Natural killer cell (primary cell): ENCODE data around the gene DGCR8. TPM values are rescaled to one million over a fixed set of nuclear protein-coding genes. Genes with fewer than 3 reads are reported as not detected.
"Not testable (repeated sequence)": the region's sequence is repeated elsewhere in the genome, so short reads cannot be mapped to it uniquely, and the experiment has no call there.

Source experiments
- ATAC-seq, 3 donors: fragments of 150-1000 bp in 2 of 3; fragments of 200-7000 bp in 1 of 3; cut with Tn5 transposase; 1 replicate in 1 of 3; 2 replicates in 2 of 3; pipeline ENCODE4 v1.10.0; 2021; ENCODE audit warnings: mild to moderate bottlenecking in 2 of 3, moderate library complexity in 2 of 3
- DNase-seq, 2 donors: peaks; one replicate each; pipeline versions ENCODE4 v3.0.0 to v3.0.0-alpha.2; 2013 to 2021; ENCODE audit warnings: mixed read lengths in 1 of 2
- H3K27ac ChIP-seq: one replicate; pipeline ENCODE4 v1.5.1; 2013; ENCODE audit warnings: mild to moderate bottlenecking, low read length
- H3K27me3 ChIP-seq: one replicate; pipeline ENCODE4 v1.6.1; 2013; ENCODE audit warnings: low read length; ENCODE audit not compliant: control insufficient read depth, insufficient read depth
- H3K36me3 ChIP-seq: one replicate; pipeline ENCODE4 v1.6.1; 2013; ENCODE audit warnings: low read length; ENCODE audit not compliant: control insufficient read depth, insufficient read depth
- H3K4me1 ChIP-seq: one replicate; pipeline ENCODE4 v1.6.1; 2013; ENCODE audit warnings: low read length; ENCODE audit not compliant: control insufficient read depth, insufficient read depth
- H3K4me3 ChIP-seq: one replicate; pipeline ENCODE4 v1.5.1; 2013; ENCODE audit warnings: low read length
- H3K9me3 ChIP-seq: one replicate; pipeline ENCODE4 v1.6.1; 2013; ENCODE audit warnings: low read length; ENCODE audit not compliant: control insufficient read depth, insufficient read depth
- H3K27ac Mint-ChIP-seq, 2 donors: one replicate each; pipeline ENCODE4 v1.8.0; 2022; ENCODE audit warnings: mild to moderate bottlenecking in 2 of 2, mixed read lengths in 2 of 2, moderate library complexity in 1 of 2
- H3K27me3 Mint-ChIP-seq, 2 donors: one replicate each; pipeline ENCODE4 v1.8.0; 2022; ENCODE audit warnings: low read depth in 2 of 2, mixed read lengths in 2 of 2
- H3K36me3 Mint-ChIP-seq: one replicate; pipeline ENCODE4 v1.8.0; 2022; ENCODE audit warnings: mixed read lengths
- H3K4me1 Mint-ChIP-seq, 2 donors: one replicate each; pipeline ENCODE4 v1.8.0; 2022; ENCODE audit warnings: mixed read lengths in 2 of 2
- H3K4me3 Mint-ChIP-seq: one replicate; pipeline ENCODE4 v1.8.0; 2022; ENCODE audit warnings: mild to moderate bottlenecking, moderate library complexity, mixed read lengths
- H3K9me3 Mint-ChIP-seq, 2 donors: one replicate each; pipeline ENCODE4 v1.8.0; 2022; ENCODE audit warnings: mixed read lengths in 2 of 2
- WGBS: methylation state at CpG from one replicate; pipeline ENCODE4 v1.1.7; 2013; ENCODE audit warnings: missing lambda C conversion rate; ENCODE audit not compliant: insufficient coverage; 5-methylcytosine and 5-hydroxymethylcytosine counted together
- intact Hi-C: fragments of 100-400 bp; cut with micrococcal nuclease; formaldehyde crosslinking; loops from one replicate; pipeline ENCODE4 v1.14.2; 2022
- total RNA-seq, 4 donors: library from RNA; stranded (reverse); fragments of 120-200 nt in 1 of 4; gene quantifications; one replicate each; pipeline versions ENCODE4 v1.2.3 to v1.2.4, GENCODE V29; 2013 to 2022
- TF ChIP-seq, protein P1 (sequence below): fragments of 200-600 bp; IDR thresholded peaks from one replicate; pipeline ENCODE4 v1.8.0; 2022; ENCODE audit warnings: antibody characterized with exemption

The DGCR8 gene
- total RNA-seq, 3 donors from 2014 or later (not counting 1 experiment from before 2014, with no cell fraction given): 45.3 to 64.7 (median 64.0) TPM

DNA sequence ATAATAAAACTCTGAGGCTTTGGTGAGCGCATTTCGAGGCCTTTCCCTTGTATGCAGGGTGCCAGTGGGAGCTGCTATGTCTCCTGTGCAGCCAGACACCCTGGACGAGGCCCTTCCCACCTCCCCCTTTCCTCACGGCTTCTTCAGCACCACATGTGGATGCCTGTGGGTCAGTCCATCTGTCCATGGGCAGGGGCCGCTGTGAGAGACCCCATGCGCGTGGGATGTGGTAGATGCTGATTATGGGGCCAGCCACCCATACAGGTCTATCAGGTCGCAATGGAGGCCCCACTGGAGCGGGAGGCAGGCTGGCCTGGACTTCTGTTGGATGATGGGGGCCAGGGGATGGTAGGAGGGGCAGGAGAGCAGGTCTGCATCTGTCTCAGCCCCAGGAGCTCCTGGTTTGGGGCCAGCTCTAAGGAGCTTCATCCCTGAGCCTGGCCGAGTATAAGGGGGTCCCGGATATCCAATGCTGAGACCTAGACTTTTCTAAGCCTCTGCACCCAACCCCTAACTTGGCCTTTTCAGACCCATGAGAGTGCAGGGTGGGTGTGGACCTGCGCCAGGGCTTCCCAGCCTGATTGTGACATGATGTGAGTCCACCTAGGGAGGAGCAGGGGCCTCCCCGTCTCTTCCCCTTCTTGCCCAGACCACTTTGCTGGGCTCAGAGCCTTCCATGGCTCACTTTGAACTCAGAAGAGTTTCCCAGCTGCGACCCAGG lies 14.0 kb upstream of the DGCR8 start:
- Histone ChIP-seq H3K4me1 (peaks cover 18% of the 10 kb centered on the region), H3K27me3 (no peaks in the 10 kb centered on the region), H3K9me3 (no peaks in the 10 kb centered on the region), H3K36me3 (peaks cover 32% of the 10 kb centered on the region), H3K4me3 (no peak overlapping the region), H3K27ac (no peak overlapping the region)
- intact Hi-C loops: no loop called here
- Mint-ChIP-seq H3K27ac (no peak overlapping the region), H3K27me3 (no peaks in the 10 kb centered on the region), H3K4me1 (peaks cover 8 to 14% of the 10 kb centered on the region in 2 donors), H3K4me3 (no peak overlapping the region), H3K9me3 (no peaks in the 10 kb centered on the region), H3K36me3 (no peaks in the 10 kb centered on the region)
- WGBS: 96% methylated on average over 14 of the region's 14 CpGs
- DNase-seq: no peak
- ATAC-seq: no peak
- TF ChIP-seq, protein P1, sequence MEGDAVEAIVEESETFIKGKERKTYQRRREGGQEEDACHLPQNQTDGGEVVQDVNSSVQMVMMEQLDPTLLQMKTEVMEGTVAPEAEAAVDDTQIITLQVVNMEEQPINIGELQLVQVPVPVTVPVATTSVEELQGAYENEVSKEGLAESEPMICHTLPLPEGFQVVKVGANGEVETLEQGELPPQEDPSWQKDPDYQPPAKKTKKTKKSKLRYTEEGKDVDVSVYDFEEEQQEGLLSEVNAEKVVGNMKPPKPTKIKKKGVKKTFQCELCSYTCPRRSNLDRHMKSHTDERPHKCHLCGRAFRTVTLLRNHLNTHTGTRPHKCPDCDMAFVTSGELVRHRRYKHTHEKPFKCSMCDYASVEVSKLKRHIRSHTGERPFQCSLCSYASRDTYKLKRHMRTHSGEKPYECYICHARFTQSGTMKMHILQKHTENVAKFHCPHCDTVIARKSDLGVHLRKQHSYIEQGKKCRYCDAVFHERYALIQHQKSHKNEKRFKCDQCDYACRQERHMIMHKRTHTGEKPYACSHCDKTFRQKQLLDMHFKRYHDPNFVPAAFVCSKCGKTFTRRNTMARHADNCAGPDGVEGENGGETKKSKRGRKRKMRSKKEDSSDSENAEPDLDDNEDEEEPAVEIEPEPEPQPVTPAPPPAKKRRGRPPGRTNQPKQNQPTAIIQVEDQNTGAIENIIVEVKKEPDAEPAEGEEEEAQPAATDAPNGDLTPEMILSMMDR: no peak

DNA sequence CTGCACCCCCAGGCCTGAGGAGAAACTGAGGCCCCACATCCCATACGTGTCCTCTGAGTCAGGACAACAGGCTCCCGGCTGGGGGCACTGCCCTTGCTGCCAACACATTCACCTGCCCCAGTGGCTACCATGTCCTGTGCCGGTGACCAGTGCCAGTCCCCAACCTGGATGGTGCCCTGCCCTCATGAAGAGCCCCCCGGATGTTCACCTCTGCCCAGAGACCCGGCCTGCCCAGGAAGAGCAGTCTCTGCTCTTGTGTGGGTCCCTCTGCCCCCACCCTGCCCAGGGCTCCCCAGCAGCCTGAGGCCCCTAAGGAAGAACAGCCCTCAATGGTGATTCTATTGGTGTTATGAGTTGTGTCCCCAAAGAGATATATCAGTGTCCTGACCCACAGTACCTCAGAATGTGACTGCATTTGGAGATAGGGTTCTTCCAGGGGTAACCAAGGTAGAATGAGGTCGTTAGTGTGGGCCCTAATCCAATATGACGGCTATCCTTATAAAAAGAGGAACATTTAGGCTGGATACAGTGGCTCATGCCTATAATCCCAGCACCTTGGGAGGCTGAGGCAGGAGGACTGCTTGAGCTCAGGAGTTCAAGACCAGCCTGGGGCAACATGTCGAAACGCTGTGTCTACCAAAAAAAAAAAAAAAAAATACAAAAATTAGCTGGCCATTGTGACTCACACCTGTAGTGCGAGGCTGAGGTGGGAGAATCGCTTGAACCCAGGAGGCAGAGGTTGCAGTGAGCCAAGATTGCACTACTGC lies 13.2 kb upstream of the DGCR8 start:
- no peak overlapping the region for H3K4me3 ChIP-seq
- ATAC-seq (no peak), DNase-seq (no peak)
- TF ChIP-seq, protein P1: no peak
- H3K9me3 Mint-ChIP-seq: no peaks in the 10 kb centered on the region
- no peaks in the 10 kb centered on the region for H3K27me3 ChIP-seq
- no peak overlapping the region for H3K4me3 Mint-ChIP-seq
- H3K27ac ChIP-seq: no peak overlapping the region
- H3K36me3 ChIP-seq: peaks cover 25% of the 10 kb centered on the region
- peaks cover 18% of the 10 kb centered on the region for H3K4me1 ChIP-seq
- H3K27ac Mint-ChIP-seq: peak overlapping the region in 1 of 2 donors; percentile 36
- no peaks in the 10 kb centered on the region for H3K27me3 Mint-ChIP-seq
- no peaks in the 10 kb centered on the region for H3K9me3 ChIP-seq
- H3K36me3 Mint-ChIP-seq: no peaks in the 10 kb centered on the region
- H3K4me1 Mint-ChIP-seq: peaks cover 8 to 14% of the 10 kb centered on the region in 2 donors
- intact Hi-C loops: no loop called here
- WGBS: 96% methylated on average over 11 of the region's 11 CpGs

DNA sequence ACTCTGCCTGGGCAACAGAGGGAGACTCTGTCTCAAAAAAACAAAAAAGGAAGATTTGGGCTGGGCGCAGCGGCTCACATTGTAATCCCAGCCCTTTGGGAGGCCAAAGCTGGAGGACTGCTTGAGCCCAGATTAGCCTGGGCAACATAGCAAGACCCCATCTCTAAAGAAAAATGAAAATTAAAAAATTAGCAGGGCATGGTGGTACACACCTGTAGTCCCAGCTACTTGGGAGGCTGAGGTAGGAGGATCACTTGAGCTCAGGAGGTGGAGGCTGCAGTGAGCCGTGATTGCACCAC lies 12.7 kb upstream of the DGCR8 start:
- 96% methylated on average over 3 of the region's 3 CpGs for WGBS
- H3K36me3 Mint-ChIP-seq, H3K4me3 Mint-ChIP-seq, H3K27ac ChIP-seq, H3K27me3 ChIP-seq, H3K9me3 ChIP-seq, intact Hi-C loops, H3K27me3 Mint-ChIP-seq, H3K4me3 ChIP-seq, DNase-seq, ATAC-seq, H3K9me3 Mint-ChIP-seq: not testable (repeated sequence)
- Mint-ChIP-seq H3K4me1 (peaks cover 8 to 14% of the 10 kb centered on the region in 2 donors), H3K27ac (peak overlapping the region in 1 of 2 donors; percentile 36)
- Histone ChIP-seq H3K36me3 (peaks cover 21% of the 10 kb centered on the region), H3K4me1 (peaks cover 18% of the 10 kb centered on the region)

DNA sequence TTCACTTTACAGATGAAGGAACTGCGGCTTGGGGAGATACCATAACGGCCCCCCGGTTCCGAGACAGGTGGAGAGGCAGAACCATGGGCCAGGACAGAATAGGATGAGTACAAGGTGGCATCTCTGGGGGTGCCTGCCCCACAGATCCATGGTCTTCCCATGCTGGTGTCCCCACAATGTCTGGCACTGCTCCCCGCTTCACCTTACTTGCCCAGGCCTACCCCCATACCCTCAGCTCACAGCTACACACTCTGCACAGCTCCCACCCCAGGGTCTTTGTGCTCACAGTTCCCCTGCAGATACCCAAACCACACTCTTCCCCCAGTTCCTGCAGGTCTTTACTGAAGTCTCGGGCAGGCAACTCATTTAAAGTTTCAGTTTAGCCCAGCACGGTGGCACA lies 11.4 kb upstream of the DGCR8 start:
- Mint-ChIP-seq H3K27me3 (no peaks in the 10 kb centered on the region), H3K4me1 (peaks cover 0 to 8% of the 10 kb centered on the region in 2 donors), H3K4me3 (no peak overlapping the region), H3K9me3 (no peaks in the 10 kb centered on the region), H3K27ac (no peak overlapping the region), H3K36me3 (no peaks in the 10 kb centered on the region)
- Histone ChIP-seq H3K9me3 (no peaks in the 10 kb centered on the region), H3K4me1 (peaks cover 11% of the 10 kb centered on the region), H3K27ac (no peak overlapping the region), H3K27me3 (no peaks in the 10 kb centered on the region), H3K36me3 (peaks cover 10% of the 10 kb centered on the region), H3K4me3 (no peak overlapping the region)
- 89% methylated on average over 7 of the region's 7 CpGs for WGBS
- intact Hi-C loops: no loop called here
- TF ChIP-seq, protein P1: no peak
- ATAC-seq: no peak
- no peak for DNase-seq
